Fibroblast of lung (primary cell): Measurements from ENCODE around the gene MYO3B. TPM values are rescaled to one million over a fixed set of nuclear protein-coding genes. Genes with fewer than 3 reads are reported as not detected.

Experiments used
- DNase-seq, 2 donors: peaks; one replicate each; pipeline versions ENCODE4 v3.0.0 to v3.0.0-alpha.2; 2010; ENCODE audit warnings: low read depth in 2 of 2
- H2AFZ ChIP-seq: 2 replicates; pipeline ENCODE4 v1.5.1; 2012; ENCODE audit warnings: low read length, control low read depth, inconsistent platforms
- H3K27ac ChIP-seq: 2 replicates; pipeline ENCODE4 v1.5.1; 2011; ENCODE audit warnings: low read length, control low read depth; ENCODE audit not compliant: insufficient read depth
- H3K27me3 ChIP-seq: 2 replicates; pipeline ENCODE4 v1.5.1; 2011; ENCODE audit warnings: mild to moderate bottlenecking, low read length; ENCODE audit not compliant: control insufficient read depth, insufficient read depth
- H3K36me3 ChIP-seq: 2 replicates; pipeline ENCODE4 v1.5.1; 2011; ENCODE audit warnings: low read length; ENCODE audit not compliant: control insufficient read depth, insufficient read depth
- H3K4me1 ChIP-seq: 2 replicates; pipeline ENCODE4 v1.5.1; 2011; ENCODE audit warnings: low read length; ENCODE audit not compliant: control insufficient read depth, insufficient read depth; ENCODE audit errors: extremely low read depth
- H3K4me2 ChIP-seq: 2 replicates; pipeline ENCODE4 v1.5.1; 2011; ENCODE audit warnings: low read length, control low read depth; ENCODE audit not compliant: insufficient read depth; ENCODE audit errors: extremely low read depth
- H3K4me3 ChIP-seq, 4 experiments: fragments of 200-600 bp in 1 of 4; sonication (generic) in 1 of 4; replicated peaks in 1 of 4; 2 replicates each; pipeline ENCODE4 v1.5.1; 2011 to 2016; ENCODE audit warnings: low read length in 4 of 4, low read depth in 3 of 4, mild to moderate bottlenecking in 3 of 4, control low read depth in 2 of 4, inconsistent platforms in 1 of 4, mixed read lengths in 1 of 4; ENCODE audit not compliant: insufficient read depth in 1 of 4; ENCODE audit errors: control extremely low read depth in 1 of 4
- H3K79me2 ChIP-seq: 2 replicates; pipeline ENCODE4 v1.5.1; 2012; ENCODE audit warnings: mild to moderate bottlenecking, low read length, inconsistent platforms; ENCODE audit not compliant: control insufficient read depth, insufficient read depth
- H3K9ac ChIP-seq: 2 replicates; pipeline ENCODE4 v1.5.1; 2011; ENCODE audit warnings: mild to moderate bottlenecking, low read length, control low read depth; ENCODE audit not compliant: insufficient read depth
- H3K9me3 ChIP-seq: 2 replicates; pipeline ENCODE4 v1.5.1; 2012; ENCODE audit warnings: low read depth, low read length; ENCODE audit not compliant: control insufficient read depth, insufficient read depth
- H4K20me1 ChIP-seq: 2 replicates; pipeline ENCODE4 v1.5.1; 2011; ENCODE audit warnings: low read length; ENCODE audit not compliant: control insufficient read depth, insufficient read depth; ENCODE audit errors: extremely low read depth
- EZH2 ChIP-seq: IDR thresholded peaks from 2 replicates; pipeline ENCODE4 v1.5.1; 2012; ENCODE audit warnings: low read length, control low read depth, mild to moderate bottlenecking; ENCODE audit errors: missing control alignments
- polyA plus RNA-seq, 2 donors: library from polyadenylated mRNA; depleted of rRNA in 1 of 2; stranded (reverse) in 1 of 2; unstranded in 1 of 2; fragments of >200 nt; gene quantifications; 2 replicates each; pipeline ENCODE4 v1.2.1, GENCODE V29; 2011 to 2012; ENCODE audit warnings: missing spikeins in 1 of 2
- total RNA-seq: library from RNA; depleted of rRNA; stranded (reverse); fragments of >200 nt; gene quantifications from 2 replicates; pipeline ENCODE4 v1.2.1, GENCODE V29; 2014
- TF ChIP-seq, protein P1 (sequence below), 2 donors: IDR thresholded peaks in 1 of 2; conservative IDR thresholded peaks in 1 of 2; 1 replicate in 1 of 2; 2 replicates in 1 of 2; pipeline ENCODE4 v1.5.1; 2011 to 2012; ENCODE audit warnings: low read length in 2 of 2, control low read depth in 1 of 2, inconsistent platforms in 1 of 2, low read depth in 1 of 2, mild to moderate bottlenecking in 1 of 2

The MYO3B gene
- total and polyA plus RNA-seq, 2 donors (not counting 1 experiment from before 2014, with no cell fraction given), result 0.06 to 0.50 TPM

- no peak for DNase-seq
- Histone ChIP-seq H3K4me2 (no peak overlapping the region), H3K36me3 (no peaks in the 10 kb centered on the region), H3K27me3 (no peaks in the 10 kb centered on the region), H3K4me3 (no peak overlapping the region), H3K79me2 (no peaks in the 10 kb centered on the region), H3K9me3 (no peaks in the 10 kb centered on the region), H3K4me1 (no peaks in the 10 kb centered on the region), H2AFZ (no peak overlapping the region), H4K20me1 (no peaks in the 10 kb centered on the region), H3K27ac (no peak overlapping the region), H3K9ac (no peak overlapping the region)
- TF ChIP-seq, protein P1, sequence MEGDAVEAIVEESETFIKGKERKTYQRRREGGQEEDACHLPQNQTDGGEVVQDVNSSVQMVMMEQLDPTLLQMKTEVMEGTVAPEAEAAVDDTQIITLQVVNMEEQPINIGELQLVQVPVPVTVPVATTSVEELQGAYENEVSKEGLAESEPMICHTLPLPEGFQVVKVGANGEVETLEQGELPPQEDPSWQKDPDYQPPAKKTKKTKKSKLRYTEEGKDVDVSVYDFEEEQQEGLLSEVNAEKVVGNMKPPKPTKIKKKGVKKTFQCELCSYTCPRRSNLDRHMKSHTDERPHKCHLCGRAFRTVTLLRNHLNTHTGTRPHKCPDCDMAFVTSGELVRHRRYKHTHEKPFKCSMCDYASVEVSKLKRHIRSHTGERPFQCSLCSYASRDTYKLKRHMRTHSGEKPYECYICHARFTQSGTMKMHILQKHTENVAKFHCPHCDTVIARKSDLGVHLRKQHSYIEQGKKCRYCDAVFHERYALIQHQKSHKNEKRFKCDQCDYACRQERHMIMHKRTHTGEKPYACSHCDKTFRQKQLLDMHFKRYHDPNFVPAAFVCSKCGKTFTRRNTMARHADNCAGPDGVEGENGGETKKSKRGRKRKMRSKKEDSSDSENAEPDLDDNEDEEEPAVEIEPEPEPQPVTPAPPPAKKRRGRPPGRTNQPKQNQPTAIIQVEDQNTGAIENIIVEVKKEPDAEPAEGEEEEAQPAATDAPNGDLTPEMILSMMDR (conservative IDR thresholded peaks at IDR 0.05 in 1 of 2, IDR thresholded peaks at IDR 0.05 in 1 of 2; ENCODE audit: low read depth in 1 of 2, low read length in 2 of 2), result no peak
- no peak for TF ChIP-seq EZH2
Observed at GRCh38 chr2:170255137-170255536, 77.2 kb downstream of the MYO3B start.

GRCh38 chr2:170255971-170256370, 78.0 kb downstream of the MYO3B start:
- peak in 1 of 2 donors; percentile 73 for DNase-seq
- Histone ChIP-seq H3K27ac (no peak overlapping the region), H3K27me3 (no peaks in the 10 kb centered on the region), H4K20me1 (no peaks in the 10 kb centered on the region), H3K4me1 (no peaks in the 10 kb centered on the region), H2AFZ (no peak overlapping the region), H3K9me3 (no peaks in the 10 kb centered on the region), H3K9ac (no peak overlapping the region), H3K4me3 (no peak overlapping the region), H3K79me2 (no peaks in the 10 kb centered on the region), H3K4me2 (no peak overlapping the region), H3K36me3 (no peaks in the 10 kb centered on the region)
- TF ChIP-seq EZH2, result no peak
- TF ChIP-seq, protein P1 (conservative IDR thresholded peaks at IDR 0.05 in 1 of 2, IDR thresholded peaks at IDR 0.05 in 1 of 2; ENCODE audit: low read depth in 1 of 2, low read length in 2 of 2), result no peak

DNA sequence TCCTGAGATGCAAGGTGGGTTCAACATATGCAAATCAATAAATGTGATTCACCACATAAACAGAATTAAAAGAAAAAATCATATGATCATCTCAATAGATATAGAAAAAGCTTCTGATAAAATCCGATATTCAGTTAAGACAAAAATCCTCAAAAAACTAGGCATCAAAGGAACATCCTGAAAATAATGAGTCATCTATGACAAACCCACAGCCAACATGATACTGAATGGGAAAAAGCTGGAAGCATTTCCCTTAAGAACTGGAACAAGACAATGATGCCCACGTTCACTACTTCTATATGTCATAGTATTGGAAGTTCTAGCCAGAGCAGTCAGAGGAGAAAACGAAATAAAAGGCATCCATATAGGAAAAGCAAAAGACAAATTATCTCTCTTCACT, 80.4 kb downstream of the MYO3B start:
- Histone ChIP-seq H3K27ac (no peak overlapping the region), H3K4me3 (no peak overlapping the region)

More for the DNA sequence above, 80.4 kb downstream of the MYO3B start:
- Histone ChIP-seq H3K4me2 (no peak overlapping the region), H2AFZ (no peak overlapping the region), H3K9me3 (no peaks in the 10 kb centered on the region), H3K4me1 (no peaks in the 10 kb centered on the region), H3K36me3 (no peaks in the 10 kb centered on the region), H3K9ac (no peak overlapping the region), H4K20me1 (no peaks in the 10 kb centered on the region), H3K27me3 (no peaks in the 10 kb centered on the region), H3K79me2 (no peaks in the 10 kb centered on the region)
- peak in 1 of 2 donors; percentile 24 for DNase-seq
- TF ChIP-seq EZH2, result no peak
- TF ChIP-seq, protein P1 (conservative IDR thresholded peaks at IDR 0.05 in 1 of 2, IDR thresholded peaks at IDR 0.05 in 1 of 2; ENCODE audit: low read depth in 1 of 2, low read length in 2 of 2), result no peak
